Motor neuron (in vitro differentiated cells): ENCODE results near the gene HSF2. TPM values are rescaled to one million over a fixed set of nuclear protein-coding genes. Genes with fewer than 3 reads are reported as not detected.

Experiments
- ATAC-seq, 8 experiments: fragments of 200-7000 bp; cut with Tn5 transposase; replicated peaks in 6 of 8; 2 replicates each; pipeline ENCODE4 v1.8.0; 2021; ENCODE audit warnings: mild to moderate bottlenecking in 8 of 8, moderate library complexity in 8 of 8
- H3K27ac ChIP-seq, 2 donors: fragments of 250-450 bp; sonication (Bioruptor Pico); 2 replicates each; pipeline ENCODE4 v1.9.0; 2021; ENCODE audit warnings: antibody characterized with exemption in 2 of 2, mild to moderate bottlenecking in 2 of 2, moderate library complexity in 1 of 2
- H3K4me1 ChIP-seq, 2 donors: fragments of 250-450 bp; sonication (Bioruptor Pico); replicated peaks in 1 of 2; 2 replicates each; pipeline ENCODE4 v1.6.1; 2021; ENCODE audit warnings: antibody characterized with exemption in 2 of 2, mild to moderate bottlenecking in 2 of 2, moderate library complexity in 1 of 2
- H3K4me3 ChIP-seq, 5 donors: fragments of 250-450 bp; sonication (Bioruptor Pico); 2 replicates each; pipeline ENCODE4 v1.9.0; 2021; ENCODE audit warnings: antibody characterized with exemption in 5 of 5, mild to moderate bottlenecking in 5 of 5, moderate library complexity in 4 of 5
- WGBS, 10 experiments: fragments of 450-650 bp; shearing (Covaris generic); methylation state at CpG; one replicate each; pipeline ENCODE4 v1.0.0; 2022; 5-methylcytosine and 5-hydroxymethylcytosine counted together
- in situ Hi-C, 9 experiments: fragments of 400-800 bp; cut with MboI; loops; one replicate each; pipeline ENCODE4 v1.15.0; 2021; ENCODE audit warnings: low sequenced_read_pairs in 9 of 9, low pct_unique_long_range_greater_than_20kb in 2 of 9; ENCODE audit not compliant: unreplicated experiment in 9 of 9
- total RNA-seq, 8 experiments: library from RNA; unstranded; fragments of 300-600 nt; gene quantifications; 2 replicates each; pipeline versions ENCODE4 v1.2.3 to v1.2.4, GENCODE V29; 2022

Gene HSF2
- 10 to 100 TPM; 13.6 to 47.5 (median 37.4) TPM for total RNA-seq

DNA sequence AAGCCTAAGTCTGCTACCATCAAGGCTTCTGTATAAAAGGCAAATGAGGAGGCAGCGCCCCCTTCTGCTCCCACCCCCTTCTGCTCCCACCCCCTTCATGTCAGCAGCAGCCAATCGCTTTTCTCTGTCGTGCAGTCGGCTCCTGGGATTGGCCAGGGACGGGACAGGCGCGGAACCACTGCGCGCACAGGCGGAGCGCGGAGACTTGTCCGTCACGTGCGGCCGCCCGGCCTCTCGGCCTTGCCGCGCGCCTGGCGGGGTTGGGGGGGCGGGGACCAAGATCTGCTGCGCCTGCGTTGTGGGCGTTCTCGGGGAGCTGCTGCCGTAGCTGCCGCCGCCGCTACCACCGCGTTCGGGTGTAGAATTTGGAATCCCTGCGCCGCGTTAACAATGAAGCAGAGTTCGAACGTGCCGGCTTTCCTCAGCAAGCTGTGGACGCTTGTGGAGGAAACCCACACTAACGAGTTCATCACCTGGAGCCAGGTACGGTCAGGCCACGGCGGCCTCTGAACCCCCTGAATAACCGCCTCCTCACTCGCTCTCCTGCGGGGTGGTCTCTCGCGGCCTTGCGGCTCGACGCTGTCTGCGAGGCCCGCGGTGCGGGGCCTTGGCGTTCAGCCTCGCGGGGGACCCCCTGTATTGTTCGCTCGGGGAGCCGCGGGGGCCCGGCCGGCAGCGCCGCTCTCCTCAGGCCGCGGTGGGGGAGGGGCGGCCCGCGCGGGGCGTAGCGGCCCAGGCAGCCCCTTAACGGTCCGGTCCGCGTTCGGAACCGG is at the start of gene HSF2:
Gene HSF2, plus strand, starts transcription at position 305 of the 773 bp plus-strand sequence. Its CDS starts 86 bp downstream, at position 391.
- in situ Hi-C loops, result no loop called here
- ATAC-seq, result peak; percentile 93 to 99 (median 98)
- peak within 1 kb of the TSS; percentile 79 to 98 (median 97) for H3K4me3 ChIP-seq

GRCh38 chr6:122352981-122353664 is 46.3 kb upstream of the HSF2 start:
- in situ Hi-C loops, result no loop called here
- H3K4me1 ChIP-seq, result no peaks in the 10 kb centered on the region
- no peak overlapping the region for H3K27ac ChIP-seq
- no peak overlapping the region for H3K4me3 ChIP-seq
- no peak for ATAC-seq

More for the DNA sequence above, at the start of gene HSF2:
- 0% methylated on average over 1 to 9 of the region's 82 CpGs; no CpG with 5 or more reads in 7 of the 10 experiments for WGBS, 10 experiments
- H3K4me1 ChIP-seq, result peaks cover 10 to 12% of the 10 kb centered on the region in 2 donors
- peak within 1 kb of the TSS; percentile 85 to 91 for H3K27ac ChIP-seq

DNA sequence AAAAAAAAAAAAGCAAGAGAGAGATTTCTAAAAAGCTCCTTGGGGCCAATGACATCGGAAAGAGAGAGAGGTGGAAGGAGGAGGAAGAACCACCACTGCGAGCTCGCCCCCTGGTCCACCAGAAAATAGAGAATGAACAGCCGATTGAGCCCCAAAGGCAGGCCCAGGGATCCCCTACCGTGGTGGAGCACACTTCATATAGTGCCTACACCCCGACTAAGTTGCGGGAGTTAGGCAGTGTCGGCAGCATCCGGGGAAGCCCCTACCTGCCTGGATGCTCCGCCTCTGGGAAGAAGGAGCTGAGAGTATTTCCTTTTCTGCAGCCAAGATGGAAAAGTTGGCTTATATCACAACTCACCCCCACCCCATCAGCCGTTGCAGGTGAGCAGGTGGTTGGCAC is 38.6 kb upstream of the HSF2 start:
- no peak overlapping the region for H3K4me3 ChIP-seq
- ATAC-seq, result no peak
- in situ Hi-C loops, result no loop called here
- WGBS, 10 experiments, result 0 to 90% (median 76%) methylated on average over 1 to 8 of the region's 11 CpGs; no CpG with 5 or more reads in 2 of the 10 experiments
- no peak overlapping the region for H3K27ac ChIP-seq
- no peaks in the 10 kb centered on the region for H3K4me1 ChIP-seq

DNA sequence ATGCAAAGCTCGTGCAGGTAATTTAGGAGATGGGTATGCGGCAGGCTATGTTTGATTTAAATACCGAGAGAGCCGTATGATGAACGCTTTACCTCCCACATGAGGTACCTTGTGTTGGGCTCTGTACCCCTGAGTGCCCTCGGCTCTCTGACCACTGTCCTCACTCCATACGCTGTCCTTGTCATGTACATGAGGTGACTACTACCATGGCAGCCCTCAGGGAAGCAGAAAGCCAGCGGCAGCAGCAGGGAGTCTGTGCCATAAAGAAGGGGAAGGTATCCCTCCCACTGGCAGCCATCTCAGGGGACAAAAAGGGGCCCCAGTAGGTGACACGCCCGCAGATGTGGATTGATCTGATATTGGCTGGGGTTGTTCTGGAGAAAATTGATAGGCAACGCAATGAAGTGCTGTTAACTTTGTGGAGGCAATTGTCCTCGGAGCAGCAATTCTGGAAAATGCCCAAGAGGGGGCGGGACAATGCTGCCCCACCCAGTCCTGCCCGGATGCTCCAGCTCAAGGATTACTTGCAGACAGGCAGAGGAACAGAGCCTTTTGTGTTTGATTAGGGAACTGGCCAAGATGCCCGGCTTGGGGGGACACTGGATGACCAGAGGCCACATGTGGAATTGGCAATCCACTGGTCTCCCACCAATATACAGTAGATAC is 38.0 kb upstream of the HSF2 start:
- peak in 1 of 8 experiments; percentile 24 for ATAC-seq
- in situ Hi-C loops, result no loop called here
- Histone ChIP-seq H3K27ac (no peak overlapping the region), H3K4me1 (no peaks in the 10 kb centered on the region), H3K4me3 (no peak overlapping the region)
- WGBS, 10 experiments, result 33 to 100% (median 86%) methylated on average over 1 to 8 of the region's 15 CpGs; no CpG with 5 or more reads in 6 of the 10 experiments

- H3K27ac ChIP-seq, result no peak overlapping the region
- no peaks in the 10 kb centered on the region for H3K4me1 ChIP-seq
- no peak for ATAC-seq
- no peak overlapping the region for H3K4me3 ChIP-seq
- in situ Hi-C loops, result no loop called here
- WGBS, 10 experiments, result 27 to 90% (median 83%) methylated on average over 1 to 5 of the region's 6 CpGs; no CpG with 5 or more reads in 4 of the 10 experiments
These were observed 35.5 kb upstream of the HSF2 start for GRCh38 chr6:122363769-122364483.

- peak in 2 of 8 experiments; percentile 59 to 81 for ATAC-seq
- in situ Hi-C loops, result no loop called here
- Histone ChIP-seq H3K4me3 (no peak overlapping the region), H3K27ac (no peak overlapping the region), H3K4me1 (no peaks in the 10 kb centered on the region)
- WGBS, 10 experiments, result 50 to 100% (median 78%) methylated on average over 1 to 7 of the region's 8 CpGs; no CpG with 5 or more reads in 2 of the 10 experiments
These were observed 33.6 kb upstream of the HSF2 start for GRCh38 chr6:122365775-122366403.

DNA sequence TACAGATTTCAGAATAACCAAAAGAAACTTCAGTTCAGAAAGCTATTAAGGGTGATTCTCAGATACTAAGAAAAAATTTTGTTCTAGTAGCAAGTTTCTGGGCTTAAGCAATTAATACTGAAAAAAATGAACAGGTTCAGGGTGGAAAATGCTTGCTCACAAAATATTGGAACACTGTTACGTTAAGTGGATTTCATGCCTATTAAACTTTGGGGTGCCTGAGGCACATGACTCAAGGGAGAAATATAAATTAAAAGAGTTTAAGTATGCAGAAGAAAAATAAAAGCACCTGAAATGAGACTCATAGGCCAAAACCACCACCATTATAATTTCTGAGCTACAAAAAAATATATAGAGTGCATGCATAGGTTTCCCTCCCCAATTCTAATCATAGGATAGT is 32.3 kb upstream of the HSF2 start:
- ATAC-seq, result no peak
- H3K4me1 ChIP-seq, result no peaks in the 10 kb centered on the region
- whole genome bisulfite sequencing, 10 experiments, result 43 to 100% (median 85%) methylated on average over 1 of the region's 1 CpG; no CpG with 5 or more reads in 2 of the 10 experiments
- H3K27ac ChIP-seq, result no peak overlapping the region
- H3K4me3 ChIP-seq, result no peak overlapping the region
- in situ Hi-C loops, result no loop called here

GRCh38 chr6:122369536-122369935 is 29.9 kb upstream of the HSF2 start:
- ATAC-seq, result no peak
- in situ Hi-C loops, result no loop called here
- 0 to 100% (median 86%) methylated on average over 1 of the region's 1 CpG; no CpG with 5 or more reads in 3 of the 10 experiments for WGBS, 10 experiments

GRCh38 chr6:122372647-122373046 is 26.8 kb upstream of the HSF2 start:
- in situ Hi-C loops, result no loop called here
- H3K4me3 ChIP-seq, result no peak overlapping the region
- no peaks in the 10 kb centered on the region for H3K4me1 ChIP-seq
- H3K27ac ChIP-seq, result no peak overlapping the region
- 0 to 67% (median 12%) methylated on average over 1 to 2 of the region's 2 CpGs for WGBS, 10 experiments
- ATAC-seq, result peak in 1 of 8 experiments; percentile 24

More at GRCh38 chr6:122369536-122369935, 29.9 kb upstream of the HSF2 start:
- no peak overlapping the region for H3K4me3 ChIP-seq
- H3K27ac ChIP-seq, result no peak overlapping the region
- H3K4me1 ChIP-seq, result no peaks in the 10 kb centered on the region

- H3K27ac ChIP-seq, result no peak overlapping the region
- no peaks in the 10 kb centered on the region for H3K4me1 ChIP-seq
- WGBS, 10 experiments, result 66 to 100% (median 90%) methylated on average over 1 to 2 of the region's 2 CpGs
- in situ Hi-C loops, result no loop called here
- no peak for ATAC-seq
- no peak overlapping the region for H3K4me3 ChIP-seq
These were observed 25.1 kb upstream of the HSF2 start for GRCh38 chr6:122374307-122374706.

DNA sequence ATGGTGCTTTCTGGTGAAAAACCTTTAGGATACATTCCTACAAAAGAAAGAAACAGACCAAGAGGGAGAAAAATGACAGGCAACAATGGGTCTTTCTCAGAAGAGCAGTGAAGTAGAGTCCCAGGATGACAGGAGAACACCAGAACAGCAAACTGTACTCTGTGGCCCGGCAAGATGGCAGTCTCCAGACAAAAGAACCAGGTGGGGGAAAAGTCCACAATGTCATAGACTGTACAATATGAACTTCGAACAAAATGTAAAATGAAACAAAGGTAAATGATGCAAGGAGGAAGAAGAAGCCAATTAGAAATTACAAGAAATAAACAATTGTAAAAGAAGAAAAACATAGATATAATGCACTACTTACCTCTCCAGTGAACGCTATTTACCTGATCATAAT is 23.2 kb upstream of the HSF2 start:
- Histone ChIP-seq H3K4me3 (no peak overlapping the region), H3K4me1 (no peaks in the 10 kb centered on the region), H3K27ac (no peak overlapping the region)
- 28 to 92% (median 53%) methylated on average over 2 to 3 of the region's 3 CpGs; no CpG with 5 or more reads in 1 of the 10 experiments for WGBS, 10 experiments
- in situ Hi-C loops, result no loop called here
- no peak for ATAC-seq

DNA sequence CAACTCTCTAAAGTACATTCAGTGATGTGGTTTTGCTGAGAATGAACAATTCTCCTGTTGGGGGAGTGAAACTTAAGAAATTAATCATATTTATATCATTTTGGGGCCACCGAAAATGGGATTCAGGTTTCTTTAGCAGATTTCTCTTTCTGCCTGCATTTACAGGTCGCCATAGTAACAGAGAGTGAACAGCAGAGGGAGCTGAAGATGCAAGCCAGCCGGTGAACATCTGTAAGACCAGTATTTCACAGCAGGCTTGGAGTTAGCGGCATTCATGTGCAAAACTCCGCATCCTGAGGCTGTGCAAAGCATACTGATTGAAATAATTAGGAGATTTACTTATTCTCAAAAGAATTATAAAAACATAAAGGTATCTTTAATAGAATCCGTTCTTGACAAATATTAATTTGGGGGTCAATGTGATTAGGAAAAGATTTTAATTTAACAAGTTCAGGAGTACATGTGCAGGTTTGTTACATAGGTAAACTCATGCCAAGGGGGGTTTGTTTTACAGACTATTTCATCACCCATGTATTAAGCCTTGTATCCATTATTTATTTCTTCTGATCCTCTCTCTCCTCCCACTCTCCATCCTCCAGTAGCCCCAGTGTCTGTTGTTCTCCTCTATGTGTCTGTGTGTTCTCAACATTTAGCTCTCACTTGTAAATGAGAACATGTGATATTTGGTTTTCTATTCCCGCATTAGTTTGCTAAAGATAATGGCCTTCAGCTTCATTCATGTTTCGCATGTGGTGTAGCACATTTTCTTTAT is 17.8 kb upstream of the HSF2 start:
- peaks cover 7 to 9% of the 10 kb centered on the region in 2 donors for H3K4me1 ChIP-seq
- peak; percentile 88 to 99 (median 94) for ATAC-seq
- H3K27ac ChIP-seq, result no peak overlapping the region
- WGBS, 10 experiments, result 14 to 31% (median 19%) methylated on average over 3 to 8 of the region's 8 CpGs
- no peak overlapping the region for H3K4me3 ChIP-seq
- in situ Hi-C loops, result no loop called here
